Non-pigmented ciliary epithelial cell (primary cell): ENCODE measurements around the gene DSCAM.
A peak's percentile ranks its signal among the peaks of the same experiment; 100 is the strongest.
"Not testable (repeated sequence)": the region's sequence is repeated elsewhere in the genome, so short reads cannot be mapped to it uniquely, and the experiment has no call there.

Experiments used
- DNase-seq: peaks from one replicate; pipeline ENCODE4 v3.0.0-alpha.2; 2010; ENCODE audit warnings: low read depth

Gene DSCAM

GRCh38 chr21:40313260-40313659 is 533.7 kb downstream of the DSCAM start:
- no peak for DNase-seq

GRCh38 chr21:40300300-40300699 is 546.7 kb downstream of the DSCAM start:
- no peak for DNase-seq

- no peak for DNase-seq
Observed at GRCh38 chr21:40299451-40299850, 547.5 kb downstream of the DSCAM start.

GRCh38 chr21:40294345-40294744 is 552.6 kb downstream of the DSCAM start:
- DNase-seq: no peak

GRCh38 chr21:40291560-40291959 is 555.4 kb downstream of the DSCAM start:
- DNase-seq: no peak

GRCh38 chr21:40284409-40284808 is 562.5 kb downstream of the DSCAM start:
- no peak for DNase-seq

GRCh38 chr21:40282912-40283886 is 563.8 kb downstream of the DSCAM start:
- DNase-seq: no peak

- no peak for DNase-seq
Observed at GRCh38 chr21:40278345-40278744, 568.6 kb downstream of the DSCAM start.

GRCh38 chr21:40276001-40276400 is 571.0 kb downstream of the DSCAM start:
- DNase-seq: no peak

GRCh38 chr21:40272037-40272436 is 574.9 kb downstream of the DSCAM start:
- DNase-seq: no peak

- no peak for DNase-seq
Observed at GRCh38 chr21:40271164-40271563, 575.8 kb downstream of the DSCAM start.

- DNase-seq: no peak
Observed at GRCh38 chr21:40270047-40270446, 576.9 kb downstream of the DSCAM start.

GRCh38 chr21:40269239-40269638 is 577.7 kb downstream of the DSCAM start:
- no peak for DNase-seq

GRCh38 chr21:40258456-40258855 is 588.5 kb downstream of the DSCAM start:
- DNase-seq: not testable (repeated sequence)

GRCh38 chr21:40257342-40257741 is 589.6 kb downstream of the DSCAM start:
- no peak for DNase-seq

- DNase-seq: no peak
Observed at GRCh38 chr21:40255518-40256444, 591.2 kb downstream of the DSCAM start.

- peak; percentile 30 for DNase-seq
Observed at GRCh38 chr21:40254540-40255465, 592.2 kb downstream of the DSCAM start.

GRCh38 chr21:40253112-40253511 is 593.8 kb downstream of the DSCAM start:
- no peak for DNase-seq

GRCh38 chr21:40250514-40251294 is 596.3 kb downstream of the DSCAM start:
- no peak for DNase-seq

- DNase-seq: no peak
Observed at GRCh38 chr21:40244981-40245380, 602.0 kb downstream of the DSCAM start.

- DNase-seq: no peak
Observed at GRCh38 chr21:40243685-40244084, 603.3 kb downstream of the DSCAM start.
